Esophagus muscularis mucosa (tissue), 4 donors: ENCODE results near the gene KCNJ6.

Source experiments
- CTCF ChIP-seq, 3 experiments: fragments of 200-600 bp in 2 of 3; fragments of 450-650 bp in 1 of 3; sonication (generic) in 2 of 3; IDR thresholded peaks; one replicate each; pipeline ENCODE4 v1.5.1; 2017 to 2019; ENCODE audit warnings: antibody characterized with exemption in 3 of 3, mild to moderate bottlenecking in 2 of 3, moderate library complexity in 1 of 3
- EP300 ChIP-seq: sonication (generic); formaldehyde crosslinking; IDR thresholded peaks from one replicate; pipeline ENCODE4 v1.6.1; 2017; ENCODE audit warnings: antibody characterized with exemption
- POLR2A ChIP-seq: fragments of 450-650 bp; IDR thresholded peaks from one replicate; pipeline ENCODE4 v1.6.1; 2017; ENCODE audit warnings: antibody characterized with exemption, moderate library complexity, mild to moderate bottlenecking, low read depth
- POLR2AphosphoS5 ChIP-seq, 2 donors: sonication (generic); formaldehyde crosslinking; IDR thresholded peaks; one replicate each; pipeline ENCODE4 v1.6.1; 2017; ENCODE audit warnings: antibody characterized with exemption in 2 of 2

- no peak for TF ChIP-seq POLR2AphosphoS5 (IDR thresholded peaks at IDR 0.05)
- TF ChIP-seq CTCF (IDR thresholded peaks at IDR 0.05), result no peak
- TF ChIP-seq POLR2A, result no peak
- TF ChIP-seq EP300, result no peak
Measured at GRCh38 chr21:37684115-37684493, 232.2 kb downstream of the KCNJ6 start.
